Ovary (tissue), 9 donors: Measurements from ENCODE around the gene RARA. TPM values are rescaled to one million over a fixed set of nuclear protein-coding genes. Genes with fewer than 3 reads are reported as not detected.
"Not testable (repeated sequence)": the region's sequence is repeated elsewhere in the genome, so short reads cannot be mapped to it uniquely, and the experiment has no call there.

Experiments used
- DNase-seq, 5 donors: peaks; one replicate each; pipeline ENCODE4 v3.0.0-alpha.2; 2019 to 2020
- H3K27ac ChIP-seq, 2 donors: fragments of 200-600 bp; one replicate each; pipeline versions ENCODE4 v1.5.1 to v1.8.0; 2019 to 2022
- H3K27me3 ChIP-seq: fragments of 200-600 bp; one replicate; pipeline ENCODE4 v1.8.0; 2022
- H3K36me3 ChIP-seq: fragments of 200-600 bp; sonication (generic); one replicate; pipeline ENCODE4 v1.5.1; 2019
- H3K4me1 ChIP-seq: one replicate; pipeline ENCODE4 v1.8.1; 2013; ENCODE audit warnings: mild to moderate bottlenecking, moderate library complexity; ENCODE audit not compliant: insufficient read depth
- H3K4me3 ChIP-seq: fragments of 200-600 bp; sonication (generic); one replicate; pipeline ENCODE4 v1.5.1; 2017
- H3K9me3 ChIP-seq, 2 donors: fragments of 200-600 bp in 1 of 2; sonication (generic) in 1 of 2; one replicate each; pipeline versions ENCODE4 v1.5.1 to v1.8.1; 2013 to 2019; ENCODE audit warnings: mild to moderate bottlenecking in 1 of 2, moderate library complexity in 1 of 2
- CTCF ChIP-seq, 3 donors: fragments of 450-650 bp in 2 of 3; fragments of 200-600 bp in 1 of 3; IDR thresholded peaks; one replicate each; pipeline versions ENCODE4 v1.5.1 to v1.8.0; 2016 to 2022; ENCODE audit warnings: antibody characterized with exemption in 3 of 3, mild to moderate bottlenecking in 1 of 3
- EP300 ChIP-seq: sonication (generic); formaldehyde crosslinking; IDR thresholded peaks from one replicate; pipeline ENCODE4 v1.6.1; 2017; ENCODE audit warnings: antibody characterized with exemption
- POLR2A ChIP-seq: fragments of 450-650 bp; IDR thresholded peaks from one replicate; pipeline ENCODE4 v1.6.1; 2017; ENCODE audit warnings: antibody characterized with exemption, mild to moderate bottlenecking, moderate library complexity
- WGBS, 3 donors: extraction: QIAGEN DNeasy Blood & Tissue Kit in 1 of 3; methylation state at CpG; one replicate each; pipeline versions ENCODE4 v1.1.5 to v1.1.7; 2013 to 2017; 5-methylcytosine and 5-hydroxymethylcytosine counted together
- intact Hi-C, 4 donors: fragments of 100-400 bp; cut with DNase I; formaldehyde crosslinking; loops; one replicate each; pipeline versions ENCODE4 v1.11.0 to v1.15.1; 2022 to 2023
- polyA plus RNA-seq, 2 donors: library from polyadenylated mRNA; stranded (reverse); fragments of 200-250 nt in 1 of 2; fragments of 350-450 nt in 1 of 2; fragmentation: Illumina TruSeq in 1 of 2; extraction: RNeasy Lipid Tissue Mini Kit (QIAGEN cat#74804) in 1 of 2; gene quantifications; one replicate each; pipeline ENCODE4 v1.2.3, GENCODE V29; 2013 to 2014
- total RNA-seq, 7 donors: library from RNA; depleted of rRNA in 2 of 7; stranded (reverse); fragments of >200 nt in 2 of 7; fragmentation: NEBNext Ultra II Directional in 3 of 7; extraction: Animal tissue kit (Norgen Biotek cat#: 25700) in 3 of 7; gene quantifications; one replicate each; pipeline versions ENCODE4 v1.1.0 to v1.2.4, GENCODE V29; 2016 to 2023
- donor health status: DM: no; HTN: no; CAD: no; lungs with moderate emphysema.
- donor health status: DM: no; HTN: no; CAD: no.
- donor health status: Bipolar disorder and iron deficiency.
- donor health status: DM: yes; HTN: yes; CAD: no.
- donor health status: DM: no; HTN: no; CAD: no.
- donor health status: DM: yes; HTN: yes; CAD: no.

The RARA gene
- total and polyA plus RNA-seq, 9 donors: 19.8 to 100 (median 61.9) TPM

- Histone ChIP-seq H3K27me3 (no peaks in the 10 kb centered on the region), H3K4me3 (no peak overlapping the region), H3K27ac (peak overlapping the region in 1 of 2 donors; percentile 4), H3K9me3 (no peaks in the 10 kb centered on the region), H3K36me3 (no peaks in the 10 kb centered on the region), H3K4me1 (peaks cover 9% of the 10 kb centered on the region)
- intact Hi-C loops: loop anchor here in 1 of 4 donors (10.0 kb wide), 1 partner anchor 284 kb away; the partner anchor contains the start of gene CSF3
- 4 to 10% (median 9%) methylated on average over 3 of the region's 3 CpGs for WGBS, 3 donors
- TF ChIP-seq CTCF (IDR thresholded peaks at IDR 0.05): no peak
- no peak for TF ChIP-seq POLR2A
- TF ChIP-seq EP300: no peak
- DNase-seq: no peak
These were observed 10.3 kb upstream of the RARA start for GRCh38 chr17:40298726-40299125.

GRCh38 chr17:40299159-40299757, 9.7 kb upstream of the RARA start:
- DNase-seq: peak in 1 of 5 donors; percentile 7
- not testable (repeated sequence) for H3K27ac ChIP-seq
- intact Hi-C loops: loop anchor here in 1 of 4 donors (10.0 kb wide), 1 partner anchor 284 kb away; the partner anchor contains the start of gene CSF3

GRCh38 chr17:40301315-40301714, 7.7 kb upstream of the RARA start:
- TF ChIP-seq EP300: no peak
- no peak for TF ChIP-seq CTCF (IDR thresholded peaks at IDR 0.05)
- no peak for TF ChIP-seq POLR2A
- Histone ChIP-seq H3K4me3 (no peak overlapping the region), H3K36me3 (no peaks in the 10 kb centered on the region), H3K27me3 (no peaks in the 10 kb centered on the region), H3K9me3 (no peaks in the 10 kb centered on the region), H3K4me1 (peaks cover 10% of the 10 kb centered on the region), H3K27ac (no peak overlapping the region)
- intact Hi-C loops: loop anchor here in 3 of 4 donors (2.0 to 10.0 kb wide), 3 partner anchors 53 to 253 kb away; no protein-coding TSS in a partner anchor
- WGBS, 3 donors: 74 to 82% (median 80%) methylated on average over 4 of the region's 4 CpGs
- DNase-seq: no peak

More at GRCh38 chr17:40299159-40299757, 9.7 kb upstream of the RARA start:
- not testable (repeated sequence) for H3K27me3 ChIP-seq, H3K9me3 ChIP-seq, H3K4me3 ChIP-seq, H3K36me3 ChIP-seq, H3K4me1 ChIP-seq
- 66 to 77% (median 71%) methylated on average over 7 of the region's 7 CpGs for WGBS, 3 donors

- TF ChIP-seq EP300: no peak
- peak; percentile 61 to 82 (median 78) for TF ChIP-seq CTCF (IDR thresholded peaks at IDR 0.05)
- no peak for TF ChIP-seq POLR2A
- no peaks in the 10 kb centered on the region for H3K9me3 ChIP-seq
- H3K36me3 ChIP-seq: no peaks in the 10 kb centered on the region
- H3K27ac ChIP-seq: no peak overlapping the region
- H3K4me3 ChIP-seq: no peak overlapping the region
- DNase-seq: peak in 2 of 5 donors; percentile 32 to 68
- intact Hi-C loops: loop anchor here in 2 of 4 donors (2.0 to 10.0 kb wide), 3 partner anchors 52 to 252 kb away; no protein-coding TSS in a partner anchor
- 33 to 35% (median 33%) methylated on average over 4 of the region's 4 CpGs for WGBS, 3 donors
- peaks cover 21% of the 10 kb centered on the region for H3K4me1 ChIP-seq
- no peaks in the 10 kb centered on the region for H3K27me3 ChIP-seq
These were observed 5.8 kb upstream of the RARA start for GRCh38 chr17:40303009-40303657.
